Retinal pigment epithelial cell (primary cell): ENCODE results near the gene AP3M1.
A peak's percentile ranks its signal among the peaks of the same experiment; 100 is the strongest.
"Not testable (repeated sequence)": the region's sequence is repeated elsewhere in the genome, so short reads cannot be mapped to it uniquely, and the experiment has no call there.

Source experiments
- DNase-seq: peaks from one replicate; pipeline ENCODE4 v3.0.0-alpha.2; 2010; ENCODE audit warnings: low read depth
- H3K4me3 ChIP-seq: 2 replicates; pipeline ENCODE4 v1.5.1; 2011; ENCODE audit warnings: mild to moderate bottlenecking, low read length, control low read depth, moderate library complexity
- TF ChIP-seq, protein P1 (sequence below): conservative IDR thresholded peaks from 2 replicates; pipeline ENCODE4 v1.5.1; 2011; ENCODE audit warnings: low read depth, low read length, control low read depth, inconsistent platforms

Gene AP3M1, protein sequence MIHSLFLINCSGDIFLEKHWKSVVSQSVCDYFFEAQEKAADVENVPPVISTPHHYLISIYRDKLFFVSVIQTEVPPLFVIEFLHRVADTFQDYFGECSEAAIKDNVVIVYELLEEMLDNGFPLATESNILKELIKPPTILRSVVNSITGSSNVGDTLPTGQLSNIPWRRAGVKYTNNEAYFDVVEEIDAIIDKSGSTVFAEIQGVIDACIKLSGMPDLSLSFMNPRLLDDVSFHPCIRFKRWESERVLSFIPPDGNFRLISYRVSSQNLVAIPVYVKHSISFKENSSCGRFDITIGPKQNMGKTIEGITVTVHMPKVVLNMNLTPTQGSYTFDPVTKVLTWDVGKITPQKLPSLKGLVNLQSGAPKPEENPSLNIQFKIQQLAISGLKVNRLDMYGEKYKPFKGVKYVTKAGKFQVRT

DNA sequence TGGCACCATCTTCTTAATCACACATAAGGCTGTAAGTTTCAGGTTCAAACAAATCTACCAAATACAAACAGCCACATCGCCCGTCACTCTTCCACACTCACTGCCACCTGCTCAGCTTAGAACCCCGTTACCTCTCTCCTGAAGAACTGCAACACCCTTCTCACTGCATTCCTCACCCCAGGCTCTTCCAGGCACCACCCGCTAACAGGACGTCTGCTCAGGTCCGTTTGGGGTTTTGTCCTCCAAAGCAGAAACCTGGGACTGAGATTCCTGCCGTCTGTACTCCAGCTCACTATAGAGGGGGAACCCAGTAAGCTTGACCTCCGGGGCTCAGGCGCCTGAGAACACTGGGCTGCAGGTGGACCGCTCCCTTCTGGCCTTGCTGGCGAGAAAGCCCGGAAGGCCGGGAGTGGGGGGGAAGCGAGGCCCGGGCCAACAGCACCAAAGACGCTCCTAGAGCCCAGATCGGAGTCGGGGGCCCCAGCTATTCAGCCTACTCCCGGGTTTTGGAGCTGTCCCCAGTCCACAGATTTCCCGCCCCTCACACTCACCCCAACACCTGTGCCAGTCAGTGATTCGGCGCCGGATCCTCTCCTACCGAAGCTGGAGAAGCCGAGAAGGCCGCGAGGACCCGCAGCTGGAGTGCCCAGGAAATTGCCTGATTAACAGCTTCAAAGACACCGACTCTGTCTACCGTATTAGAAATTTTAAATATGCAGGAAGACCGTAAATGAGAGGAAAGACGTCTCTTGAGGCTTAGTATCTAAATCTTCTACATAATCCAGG is at the start of gene AP3M1:
TSS of gene AP3M1 (minus strand) at position 625 of the 786 bp plus-strand sequence. CDS start 12,449 bp downstream, outside the sequence.
- TF ChIP-seq, protein P1, sequence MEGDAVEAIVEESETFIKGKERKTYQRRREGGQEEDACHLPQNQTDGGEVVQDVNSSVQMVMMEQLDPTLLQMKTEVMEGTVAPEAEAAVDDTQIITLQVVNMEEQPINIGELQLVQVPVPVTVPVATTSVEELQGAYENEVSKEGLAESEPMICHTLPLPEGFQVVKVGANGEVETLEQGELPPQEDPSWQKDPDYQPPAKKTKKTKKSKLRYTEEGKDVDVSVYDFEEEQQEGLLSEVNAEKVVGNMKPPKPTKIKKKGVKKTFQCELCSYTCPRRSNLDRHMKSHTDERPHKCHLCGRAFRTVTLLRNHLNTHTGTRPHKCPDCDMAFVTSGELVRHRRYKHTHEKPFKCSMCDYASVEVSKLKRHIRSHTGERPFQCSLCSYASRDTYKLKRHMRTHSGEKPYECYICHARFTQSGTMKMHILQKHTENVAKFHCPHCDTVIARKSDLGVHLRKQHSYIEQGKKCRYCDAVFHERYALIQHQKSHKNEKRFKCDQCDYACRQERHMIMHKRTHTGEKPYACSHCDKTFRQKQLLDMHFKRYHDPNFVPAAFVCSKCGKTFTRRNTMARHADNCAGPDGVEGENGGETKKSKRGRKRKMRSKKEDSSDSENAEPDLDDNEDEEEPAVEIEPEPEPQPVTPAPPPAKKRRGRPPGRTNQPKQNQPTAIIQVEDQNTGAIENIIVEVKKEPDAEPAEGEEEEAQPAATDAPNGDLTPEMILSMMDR: no peak
- DNase-seq: peak; percentile 44
- H3K4me3 ChIP-seq: peak within 1 kb of the TSS; percentile 97

DNA sequence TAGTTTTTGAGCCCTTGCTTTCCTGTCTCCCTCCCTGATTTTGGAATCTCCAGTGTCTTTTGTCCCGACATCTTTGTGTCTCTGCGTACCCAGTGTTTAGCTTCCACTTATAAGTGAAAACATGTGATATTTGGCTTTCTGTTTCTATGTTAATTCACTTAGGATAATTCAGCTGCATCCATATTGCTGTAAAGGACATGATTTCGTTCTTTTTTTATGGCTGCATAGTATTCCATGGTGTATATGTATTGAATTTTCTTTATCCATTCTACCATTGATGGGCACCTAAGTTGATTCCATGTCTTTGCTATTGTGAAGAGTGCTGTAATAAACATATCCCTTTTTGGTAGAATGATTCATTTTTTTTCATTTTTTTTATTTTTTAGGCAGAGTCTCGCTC is 48.7 kb upstream of the AP3M1 start:
- no peak for DNase-seq
- no peak overlapping the region for H3K4me3 ChIP-seq
- TF ChIP-seq, protein P1: no peak

DNA sequence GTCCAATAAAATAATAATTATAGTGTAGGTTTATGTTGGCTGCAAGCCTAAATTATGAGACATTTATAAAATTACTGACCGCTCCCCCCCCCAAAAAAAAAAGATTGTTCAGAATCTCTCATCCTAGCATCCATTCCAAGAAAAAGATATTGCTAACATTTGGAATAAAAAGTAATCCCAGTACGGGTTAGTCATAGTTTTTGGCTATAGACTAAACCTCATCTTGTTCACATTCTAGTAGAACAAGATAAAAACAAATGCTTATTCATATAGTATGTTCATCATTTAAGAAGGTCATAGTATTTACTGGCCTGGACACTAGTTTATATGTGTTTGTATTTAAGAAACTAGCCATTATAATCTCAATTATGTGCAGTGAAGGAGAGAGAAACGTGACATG is 44.4 kb upstream of the AP3M1 start:
- H3K4me3 ChIP-seq: no peak overlapping the region
- TF ChIP-seq, protein P1: no peak
- DNase-seq: no peak

DNA sequence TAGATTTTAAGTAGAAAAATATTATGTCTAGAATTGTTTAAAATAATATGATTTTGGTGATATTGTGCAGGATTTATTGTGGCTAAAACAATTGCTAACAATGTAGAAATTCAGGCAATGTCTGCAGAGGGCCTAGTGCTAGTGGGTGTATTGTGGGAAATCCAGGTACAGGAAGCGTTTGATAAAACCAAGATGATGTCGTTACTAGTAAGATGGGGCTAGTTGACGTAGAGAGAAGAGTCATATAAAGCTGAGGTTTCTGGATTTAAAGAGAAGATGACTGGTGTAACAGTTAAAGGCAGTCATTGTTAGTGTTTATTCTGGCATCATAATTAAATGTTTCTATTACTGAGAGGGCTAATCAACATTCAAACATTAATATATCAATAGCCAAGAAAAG is 43.9 kb upstream of the AP3M1 start:
- DNase-seq: no peak
- TF ChIP-seq, protein P1: no peak
- no peak overlapping the region for H3K4me3 ChIP-seq

DNA sequence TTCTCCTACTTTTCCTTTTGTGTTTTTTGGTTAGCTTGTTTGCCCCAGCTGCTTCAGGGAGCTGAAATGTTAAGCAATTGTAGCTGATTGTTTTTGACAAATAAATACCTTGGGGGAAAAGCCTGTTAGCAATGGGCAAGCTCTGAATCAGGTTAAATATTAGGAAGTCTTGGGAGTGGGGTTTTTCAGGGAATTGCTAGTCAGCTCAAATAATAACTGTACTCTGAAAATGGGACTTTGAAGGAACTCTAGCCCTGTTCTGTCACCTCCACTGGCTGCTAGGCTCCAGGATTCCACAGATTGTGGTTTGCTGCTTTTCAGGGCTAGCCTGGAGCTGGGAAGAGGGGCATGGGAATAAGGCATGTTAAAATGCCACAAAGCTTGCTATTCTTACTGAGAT is 39.9 kb upstream of the AP3M1 start:
- DNase-seq: no peak
- TF ChIP-seq, protein P1: no peak
- no peak overlapping the region for H3K4me3 ChIP-seq

DNA sequence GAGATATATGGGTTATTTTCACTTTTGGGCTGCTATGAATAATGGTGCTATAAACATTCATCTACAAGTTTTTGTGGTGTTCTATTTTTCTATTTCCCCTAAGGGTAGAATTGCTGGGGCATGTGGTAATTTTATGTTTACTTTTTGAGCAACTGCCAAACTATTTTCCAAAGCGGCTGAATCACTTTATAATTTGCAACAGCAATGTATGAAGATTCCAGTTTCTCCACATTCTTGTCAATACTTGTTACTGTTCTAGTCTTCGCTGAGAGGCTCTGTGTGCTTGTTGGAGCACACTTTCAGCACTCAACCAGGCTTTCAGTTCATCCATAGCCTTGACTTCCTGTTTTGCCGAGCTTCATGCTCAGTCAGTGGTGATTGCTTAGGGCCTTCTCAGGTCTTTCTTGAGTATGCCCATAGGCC is 39.4 kb upstream of the AP3M1 start:
- TF ChIP-seq, protein P1: no peak
- no peak for DNase-seq
- H3K4me3 ChIP-seq: no peak overlapping the region

DNA sequence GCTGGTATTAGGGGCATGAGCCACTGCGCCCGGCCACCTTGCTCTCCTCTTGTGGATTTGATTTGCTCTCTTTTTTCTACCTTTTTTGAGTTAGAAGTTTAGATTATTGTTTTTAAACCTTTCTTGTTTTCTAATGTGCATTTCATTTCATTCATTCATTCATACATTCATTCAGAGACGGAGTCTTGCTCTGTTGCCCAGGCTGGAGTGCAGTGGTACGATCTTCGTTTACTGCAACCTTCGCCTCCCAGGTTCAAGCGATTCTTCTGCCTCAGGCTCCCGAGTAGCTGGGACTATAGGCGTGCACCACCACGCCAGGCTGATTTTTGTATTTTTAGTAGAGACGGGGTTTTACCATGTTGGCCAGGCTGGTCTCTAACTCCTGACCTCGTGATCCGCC is 38.0 kb upstream of the AP3M1 start:
- not testable (repeated sequence) for H3K4me3 ChIP-seq

More for the DNA sequence above, 38.0 kb upstream of the AP3M1 start:
- DNase-seq: not testable (repeated sequence)
